Panc1 (cell line): Measurements from ENCODE around the gene HES4. TPM values are rescaled to one million over a fixed set of nuclear protein-coding genes. Genes with fewer than 3 reads are reported as not detected.

ENCODE experiments used
- ATAC-seq: fragments of 200-7000 bp; cut with Tn5 transposase; 2 replicates; pipeline ENCODE4 v1.9.1; 2020; ENCODE audit warnings: mild to moderate bottlenecking, moderate library complexity
- BruUV-seq: library from RNA; stranded (reverse); fragments of 400-500 nt; replicated peaks from 2 replicates; lab custom pipeline; 2021; lab: Mats Ljungman, UMichigan
- CTCF ChIA-PET: fragments of 300-600 bp; sonication (Branson Sonifier 250); formaldehyde crosslinking; loops from one replicate; lab custom pipeline; 2022; ENCODE audit warnings: antibody characterized with exemption; lab: Charles Lee
- POLR2A ChIA-PET: fragments of 300-600 bp; sonication (Branson Sonifier 250); formaldehyde crosslinking; loops from one replicate; lab custom pipeline; 2022; ENCODE audit warnings: antibody characterized with exemption; lab: Charles Lee
- DNase-seq: peaks from one replicate; pipeline ENCODE4 v3.0.0-alpha.2; 2010; ENCODE audit warnings: low read depth, low spot score
- H3K27ac ChIP-seq: 2 replicates; pipeline ENCODE4 v1.5.1; 2011; ENCODE audit warnings: mild to moderate bottlenecking, low read length, inconsistent platforms
- H3K27me3 ChIP-seq: fragments of 200-500 bp; sonication (Bioruptor generic); 2 replicates; pipeline ENCODE4 v1.6.0; 2014; ENCODE audit warnings: low read length, inconsistent platforms; ENCODE audit not compliant: control insufficient read depth, insufficient read depth
- H3K36me3 ChIP-seq: fragments of 200-500 bp; sonication (Bioruptor generic); 2 replicates; pipeline ENCODE4 v1.5.1; 2014; ENCODE audit warnings: inconsistent platforms, mild to moderate bottlenecking, low read length, moderate library complexity; ENCODE audit not compliant: control insufficient read depth, insufficient read depth
- H3K4me1 ChIP-seq: 2 replicates; pipeline ENCODE4 v1.5.1; 2011; ENCODE audit warnings: inconsistent platforms, mild to moderate bottlenecking, low read length, moderate library complexity; ENCODE audit not compliant: control insufficient read depth, insufficient read depth
- H3K4me3 ChIP-seq, 2 experiments: 2 replicates each; pipeline ENCODE4 v1.5.1; 2011 to 2012; ENCODE audit warnings: low read depth in 2 of 2, low read length in 2 of 2, mild to moderate bottlenecking in 2 of 2, inconsistent platforms in 1 of 2, moderate library complexity in 1 of 2
- H3K9me3 ChIP-seq: fragments of 200-500 bp; sonication (Bioruptor generic); 2 replicates; pipeline ENCODE4 v1.5.1; 2014; ENCODE audit warnings: low read depth, mild to moderate bottlenecking, inconsistent platforms, low read length, moderate library complexity; ENCODE audit not compliant: control insufficient read depth, insufficient read depth
- POLR2AphosphoS5 ChIP-seq: IDR thresholded peaks from 2 replicates; pipeline ENCODE4 v1.6.1; 2012; ENCODE audit warnings: mild to moderate bottlenecking, low read depth, low read length, moderate library complexity
- SIN3A ChIP-seq: IDR thresholded peaks from 2 replicates; pipeline ENCODE4 v1.6.1; 2012; ENCODE audit warnings: low read depth, mild to moderate bottlenecking, low read length, moderate library complexity, borderline replicate concordance; ENCODE audit not compliant: insufficient read depth
- TCF7L2 ChIP-seq: IDR thresholded peaks from 2 replicates; pipeline ENCODE4 v1.6.1; 2011; ENCODE audit warnings: mild to moderate bottlenecking, low read depth, low read length, inconsistent platforms
- in situ Hi-C: cut with HindIII; loops from 2 replicates; pipeline ENCODE4 v1.10.0; 2016; ENCODE audit warnings: low sequenced_read_pairs, low pct_unique_long_range_greater_than_20kb
- intact Hi-C: fragments of 100-400 bp; cut with micrococcal nuclease; formaldehyde crosslinking; loops from one replicate; pipeline ENCODE4 v1.10.0; 2022; ENCODE audit not compliant: unreplicated experiment
- total RNA-seq: library from RNA; stranded (reverse); gene quantifications from one replicate; pipeline ENCODE4 v1.2.1, GENCODE V29; 2021; ENCODE audit not compliant: unreplicated experiment
- TF ChIP-seq, protein P1 (sequence below), 2 experiments: IDR thresholded peaks; 2 replicates each; pipeline ENCODE4 v1.6.1; 2011 to 2012; ENCODE audit warnings: low read depth in 2 of 2, control low read depth in 1 of 2, low read length in 1 of 2, mild to moderate bottlenecking in 1 of 2, moderate library complexity in 1 of 2; ENCODE audit not compliant: insufficient read depth in 1 of 2
- TF ChIP-seq, protein P2 (sequence below): fragments of 450-650 bp; IDR thresholded peaks from 2 replicates; pipeline ENCODE4 v1.5.1; 2017; ENCODE audit warnings: mild to moderate bottlenecking

HES4 gene
- total RNA-seq, 1 experiment from 2014 or later: 74.2 TPM

- ChIA-PET POLR2A (interaction anchor here (0.5 kb wide), 2 partner anchors 13 to 78 kb away, joined by 5 to 10 read pairs; no protein-coding TSS in a partner anchor), CTCF (no interaction called here)
- intact Hi-C loops: no loop called here
- no TSS peak for BruUV-seq
- TF ChIP-seq, protein P1, sequence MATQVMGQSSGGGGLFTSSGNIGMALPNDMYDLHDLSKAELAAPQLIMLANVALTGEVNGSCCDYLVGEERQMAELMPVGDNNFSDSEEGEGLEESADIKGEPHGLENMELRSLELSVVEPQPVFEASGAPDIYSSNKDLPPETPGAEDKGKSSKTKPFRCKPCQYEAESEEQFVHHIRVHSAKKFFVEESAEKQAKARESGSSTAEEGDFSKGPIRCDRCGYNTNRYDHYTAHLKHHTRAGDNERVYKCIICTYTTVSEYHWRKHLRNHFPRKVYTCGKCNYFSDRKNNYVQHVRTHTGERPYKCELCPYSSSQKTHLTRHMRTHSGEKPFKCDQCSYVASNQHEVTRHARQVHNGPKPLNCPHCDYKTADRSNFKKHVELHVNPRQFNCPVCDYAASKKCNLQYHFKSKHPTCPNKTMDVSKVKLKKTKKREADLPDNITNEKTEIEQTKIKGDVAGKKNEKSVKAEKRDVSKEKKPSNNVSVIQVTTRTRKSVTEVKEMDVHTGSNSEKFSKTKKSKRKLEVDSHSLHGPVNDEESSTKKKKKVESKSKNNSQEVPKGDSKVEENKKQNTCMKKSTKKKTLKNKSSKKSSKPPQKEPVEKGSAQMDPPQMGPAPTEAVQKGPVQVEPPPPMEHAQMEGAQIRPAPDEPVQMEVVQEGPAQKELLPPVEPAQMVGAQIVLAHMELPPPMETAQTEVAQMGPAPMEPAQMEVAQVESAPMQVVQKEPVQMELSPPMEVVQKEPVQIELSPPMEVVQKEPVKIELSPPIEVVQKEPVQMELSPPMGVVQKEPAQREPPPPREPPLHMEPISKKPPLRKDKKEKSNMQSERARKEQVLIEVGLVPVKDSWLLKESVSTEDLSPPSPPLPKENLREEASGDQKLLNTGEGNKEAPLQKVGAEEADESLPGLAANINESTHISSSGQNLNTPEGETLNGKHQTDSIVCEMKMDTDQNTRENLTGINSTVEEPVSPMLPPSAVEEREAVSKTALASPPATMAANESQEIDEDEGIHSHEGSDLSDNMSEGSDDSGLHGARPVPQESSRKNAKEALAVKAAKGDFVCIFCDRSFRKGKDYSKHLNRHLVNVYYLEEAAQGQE (IDR thresholded peaks at IDR 0.05; ENCODE audit: insufficient read depth in 1 of 2, low read depth in 2 of 2, low read length in 1 of 2): no peak
- TF ChIP-seq SIN3A (no peak), POLR2AphosphoS5 (no peak), TCF7L2 (no peak)
- TF ChIP-seq, protein P2, sequence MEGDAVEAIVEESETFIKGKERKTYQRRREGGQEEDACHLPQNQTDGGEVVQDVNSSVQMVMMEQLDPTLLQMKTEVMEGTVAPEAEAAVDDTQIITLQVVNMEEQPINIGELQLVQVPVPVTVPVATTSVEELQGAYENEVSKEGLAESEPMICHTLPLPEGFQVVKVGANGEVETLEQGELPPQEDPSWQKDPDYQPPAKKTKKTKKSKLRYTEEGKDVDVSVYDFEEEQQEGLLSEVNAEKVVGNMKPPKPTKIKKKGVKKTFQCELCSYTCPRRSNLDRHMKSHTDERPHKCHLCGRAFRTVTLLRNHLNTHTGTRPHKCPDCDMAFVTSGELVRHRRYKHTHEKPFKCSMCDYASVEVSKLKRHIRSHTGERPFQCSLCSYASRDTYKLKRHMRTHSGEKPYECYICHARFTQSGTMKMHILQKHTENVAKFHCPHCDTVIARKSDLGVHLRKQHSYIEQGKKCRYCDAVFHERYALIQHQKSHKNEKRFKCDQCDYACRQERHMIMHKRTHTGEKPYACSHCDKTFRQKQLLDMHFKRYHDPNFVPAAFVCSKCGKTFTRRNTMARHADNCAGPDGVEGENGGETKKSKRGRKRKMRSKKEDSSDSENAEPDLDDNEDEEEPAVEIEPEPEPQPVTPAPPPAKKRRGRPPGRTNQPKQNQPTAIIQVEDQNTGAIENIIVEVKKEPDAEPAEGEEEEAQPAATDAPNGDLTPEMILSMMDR: no peak
- in situ Hi-C loops: no loop called here
- H3K36me3 ChIP-seq: no peaks in the 10 kb centered on the region
- no peak overlapping the region for H3K4me3 ChIP-seq
- no peak for DNase-seq
- no peaks in the 10 kb centered on the region for H3K9me3 ChIP-seq
- H3K27me3 ChIP-seq: no peaks in the 10 kb centered on the region
- no peak for ATAC-seq
- peaks cover 4% of the 10 kb centered on the region; the same call in 1 of the 2 replicates for H3K4me1 ChIP-seq
- H3K27ac ChIP-seq: no peak overlapping the region
Measured at GRCh38 chr1:980137-980571, 19.7 kb downstream of the HES4 start.

- H3K36me3 ChIP-seq: no peaks in the 10 kb centered on the region
- H3K27ac ChIP-seq: no peak overlapping the region
- H3K4me3 ChIP-seq: no peak overlapping the region
- intact Hi-C loops: no loop called here
- no peak for DNase-seq
- no peak for TF ChIP-seq SIN3A
- TF ChIP-seq, protein P2: no peak
- TF ChIP-seq, protein P1 (IDR thresholded peaks at IDR 0.05; ENCODE audit: insufficient read depth in 1 of 2, low read depth in 2 of 2, low read length in 1 of 2): no peak
- no peak for TF ChIP-seq POLR2AphosphoS5
- TF ChIP-seq TCF7L2: no peak
- no peaks in the 10 kb centered on the region for H3K27me3 ChIP-seq
- H3K9me3 ChIP-seq: no peaks in the 10 kb centered on the region
- H3K4me1 ChIP-seq: peaks cover 4% of the 10 kb centered on the region; the same call in 1 of the 2 replicates
- in situ Hi-C loops: no loop called here
- no peak for ATAC-seq
- POLR2A ChIA-PET: no interaction called here
- BruUV-seq: no TSS peak
- CTCF ChIA-PET: no interaction called here
Measured at GRCh38 chr1:979744-980072, 20.2 kb downstream of the HES4 start.
